ENCODE data around the gene RPN2.

RPN2 gene

DNA sequence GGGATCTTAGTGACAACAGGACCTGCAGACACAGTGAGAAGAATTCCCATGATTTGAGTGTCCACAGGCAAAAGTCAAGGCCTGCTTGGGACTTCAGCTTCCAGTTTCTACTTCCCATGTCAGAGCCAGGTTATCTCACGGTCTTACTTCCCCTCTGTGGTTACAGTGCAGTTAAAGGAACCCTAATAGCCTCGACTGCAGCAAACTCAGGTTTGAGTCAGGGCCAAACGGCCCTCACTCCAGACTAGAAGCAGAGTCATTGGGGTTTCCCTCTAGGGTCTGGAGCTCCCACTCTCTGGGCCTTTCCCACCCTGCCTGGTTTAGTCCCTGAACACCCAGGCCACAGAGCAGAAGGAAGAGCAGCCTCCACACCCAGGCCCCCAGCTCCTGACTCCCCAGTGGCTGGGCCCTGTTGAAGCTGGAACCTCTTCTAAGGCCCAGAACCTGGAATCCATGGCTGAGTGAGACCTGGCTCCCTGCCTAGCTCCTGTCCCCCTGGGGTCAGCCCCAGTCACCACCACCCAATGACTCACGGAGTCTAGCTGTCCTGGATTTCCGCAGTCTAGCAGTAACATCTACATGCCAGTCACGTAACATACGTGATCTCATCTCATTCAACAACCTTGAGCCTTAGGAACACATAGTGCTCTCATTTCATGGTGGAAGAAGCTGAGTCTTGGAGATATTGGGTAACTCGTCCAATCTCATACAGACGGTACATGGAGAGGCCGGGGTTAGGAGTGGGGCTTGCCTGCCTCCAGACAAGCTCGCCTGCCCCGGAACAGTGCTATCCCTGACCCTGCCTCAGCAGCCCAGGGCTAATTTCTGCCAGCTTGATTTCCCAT lies 91.7 kb downstream of the RPN2 start:
- no peak for DNase-seq

GRCh38 chr20:37271421-37271768 lies 92.3 kb downstream of the RPN2 start:
- DNase-seq, result no peak

DNA sequence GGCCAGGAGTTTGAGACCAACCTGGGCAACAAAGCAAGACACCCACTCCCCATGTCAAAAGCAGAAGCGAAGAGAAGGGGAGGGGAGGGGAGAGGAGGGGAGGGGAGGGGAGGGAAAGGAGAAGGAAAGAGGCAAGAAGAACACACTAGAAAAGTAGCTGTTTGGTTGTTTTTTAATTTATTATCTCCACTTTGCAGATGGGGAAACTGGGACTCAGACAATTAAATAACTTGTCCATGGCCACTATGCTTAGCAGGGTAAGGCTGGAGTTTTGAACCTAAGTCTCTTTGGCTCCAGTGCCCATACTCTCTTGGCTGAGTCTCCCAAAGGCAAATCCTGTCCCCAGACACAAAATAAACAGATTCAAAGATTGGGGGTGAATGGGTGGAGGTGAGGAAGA lies 94.9 kb downstream of the RPN2 start:
- no peak for DNase-seq

GRCh38 chr20:37274851-37275524 lies 95.9 kb downstream of the RPN2 start:
- no peak for DNase-seq

GRCh38 chr20:37276494-37277252 lies 97.5 kb downstream of the RPN2 start:
- peak; percentile 23 to 50 for DNase-seq

GRCh38 chr20:37277253-37277593 lies 98.1 kb downstream of the RPN2 start:
- DNase-seq, result no peak

- no peak for DNase-seq
Measured at GRCh38 chr20:37278966-37279590, 99.9 kb downstream of the RPN2 start.

- no peak for DNase-seq
Measured at GRCh38 chr20:37279820-37280219, 100.7 kb downstream of the RPN2 start.

- DNase-seq, result no peak
Measured at GRCh38 chr20:37280403-37280802, 101.3 kb downstream of the RPN2 start.

GRCh38 chr20:37282556-37282955 lies 103.4 kb downstream of the RPN2 start:
- no peak for DNase-seq

DNA sequence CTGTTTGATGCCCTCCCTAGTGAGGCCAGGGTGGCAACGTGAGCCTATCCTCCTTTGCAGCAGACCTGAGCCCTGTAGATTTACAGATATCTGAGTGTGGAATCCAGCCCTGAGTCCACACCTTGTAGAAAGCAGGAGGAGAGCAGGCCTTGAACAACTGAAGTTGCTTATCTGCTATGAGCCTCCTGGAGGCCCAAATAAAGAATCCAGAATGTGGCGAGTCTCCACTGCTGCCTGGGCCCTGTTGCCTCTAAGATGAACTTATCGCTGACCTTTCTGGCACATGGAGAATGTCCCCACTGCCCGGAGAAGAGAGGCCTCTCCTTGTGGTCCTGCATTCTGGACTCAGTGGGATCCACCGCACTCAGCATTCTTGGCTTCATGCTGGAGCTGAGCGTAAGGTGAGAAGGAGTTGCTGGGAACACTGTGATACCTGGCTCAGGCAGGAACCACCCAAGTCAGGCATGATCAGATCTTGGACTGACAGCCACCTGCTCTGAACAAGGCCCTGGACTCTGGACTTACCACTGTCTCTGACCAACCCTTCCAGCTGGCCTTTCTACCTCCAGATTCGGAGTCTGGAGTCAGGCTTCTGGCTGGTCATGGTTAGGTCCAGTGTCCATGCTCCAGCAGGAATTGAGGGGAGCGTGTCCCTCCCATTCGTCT lies 104.5 kb downstream of the RPN2 start:
- DNase-seq, result no peak

DNA sequence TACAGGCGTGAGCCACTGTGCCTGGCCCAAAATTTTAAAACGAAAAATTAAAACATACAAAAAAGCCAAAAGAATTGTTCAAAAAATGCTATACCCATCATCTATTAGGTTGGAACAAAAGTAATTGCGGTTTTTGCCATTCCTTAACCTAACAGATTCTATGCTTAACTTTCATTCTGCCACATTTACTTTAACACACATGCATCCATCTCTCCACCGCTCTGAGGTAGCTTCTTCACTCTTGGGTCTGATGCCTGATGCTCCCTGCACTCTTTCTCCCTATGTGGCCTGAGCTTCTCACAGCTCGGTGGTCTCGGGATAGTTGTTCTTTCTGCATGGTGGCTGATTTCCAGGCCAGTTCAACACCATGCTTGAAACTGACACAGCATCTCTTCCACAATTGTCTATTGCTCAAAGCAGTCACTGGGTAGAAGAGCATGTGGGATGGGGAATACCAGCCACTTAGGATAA lies 105.6 kb downstream of the RPN2 start:
- no peak for DNase-seq

DNA sequence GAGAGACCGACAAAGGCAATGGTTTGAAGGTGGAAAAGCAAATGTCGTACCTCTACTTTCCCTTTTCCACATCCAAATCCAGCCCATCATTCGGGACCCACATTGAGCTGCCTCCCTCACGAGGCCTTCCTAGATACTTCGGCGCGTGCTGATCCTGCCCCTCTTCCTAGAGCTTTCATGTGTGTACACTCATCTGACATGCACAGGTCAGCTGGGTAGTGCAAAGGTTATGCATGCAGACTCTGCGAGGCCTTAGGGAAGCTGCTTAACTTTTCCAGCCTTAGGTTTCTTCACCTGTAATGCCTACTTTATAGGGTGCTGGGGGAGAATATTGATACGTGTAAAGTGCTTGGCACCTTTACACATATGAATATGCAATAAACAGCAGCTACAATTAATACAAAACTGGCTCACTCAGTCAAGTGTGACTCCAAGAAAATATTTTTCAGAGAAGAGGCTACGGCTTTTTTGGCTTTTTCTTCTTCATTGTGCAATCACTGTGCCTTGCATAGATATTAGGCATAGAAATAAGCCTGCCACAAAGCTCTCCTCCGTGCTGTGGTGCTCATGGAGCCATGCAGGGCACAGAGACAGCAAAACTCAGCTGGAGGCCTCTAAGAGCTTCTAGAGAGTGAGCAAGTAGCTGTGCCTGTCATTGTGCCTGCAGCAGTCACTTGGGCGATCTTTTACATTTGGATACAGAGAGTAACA lies 106.7 kb downstream of the RPN2 start:
- no peak for DNase-seq

DNA sequence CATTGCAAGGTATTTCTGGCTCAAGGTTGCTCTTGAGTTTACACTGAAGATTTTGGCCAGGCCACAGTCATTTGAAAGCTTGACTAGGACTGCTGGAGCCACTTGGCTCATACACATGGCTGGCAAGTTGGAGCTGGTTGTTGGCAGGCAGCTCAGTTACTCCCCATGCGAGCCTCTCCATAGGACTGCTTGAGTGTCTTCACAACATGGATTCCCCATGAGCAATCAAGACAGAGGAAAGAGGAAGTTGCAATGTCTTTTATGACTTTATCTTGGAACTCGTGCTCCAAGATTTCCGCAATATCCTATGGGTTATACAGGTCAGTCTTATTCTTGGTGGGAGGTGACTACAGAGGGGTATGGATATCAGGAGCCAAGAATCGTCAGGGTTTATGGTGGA lies 109.0 kb downstream of the RPN2 start:
- no peak for DNase-seq

GRCh38 chr20:37290158-37290810 lies 111.2 kb downstream of the RPN2 start:
- no peak for DNase-seq
